Right lobe of liver (tissue), 6 donors: Measurements from ENCODE around the gene MYMK. TPM values are rescaled to one million over a fixed set of nuclear protein-coding genes. Genes with fewer than 3 reads are reported as not detected.

ENCODE experiments used
- ATAC-seq, 4 donors: fragments of 200-7000 bp; cut with Tn5 transposase; one replicate each; pipeline ENCODE4 v1.9.1; 2020; ENCODE audit warnings: mild to moderate bottlenecking in 4 of 4, moderate library complexity in 4 of 4
- DNase-seq, 3 donors: peaks; one replicate each; pipeline ENCODE4 v3.0.0-alpha.2; 2020
- H3K27ac ChIP-seq, 3 donors: fragments of 200-600 bp; one replicate each; pipeline ENCODE4 v1.8.0; 2022
- H3K27me3 ChIP-seq, 2 donors: fragments of 200-600 bp; one replicate each; pipeline ENCODE4 v1.8.0; 2022
- H3K36me3 ChIP-seq, 4 donors: fragments of 200-600 bp; sonication (generic) in 1 of 4; one replicate each; pipeline versions ENCODE4 v1.5.1 to v1.8.0; 2017 to 2022; ENCODE audit warnings: control low read depth in 1 of 4
- H3K4me1 ChIP-seq, 4 donors: fragments of 200-600 bp; sonication (generic) in 1 of 4; one replicate each; pipeline versions ENCODE4 v1.5.1 to v1.8.0; 2017 to 2022; ENCODE audit warnings: control low read depth in 1 of 4
- H3K4me3 ChIP-seq, 3 donors: fragments of 200-600 bp; one replicate each; pipeline ENCODE4 v1.8.0; 2022
- H3K9me3 ChIP-seq, 4 donors: fragments of 200-600 bp; sonication (generic) in 1 of 4; one replicate each; pipeline versions ENCODE4 v1.5.1 to v1.8.0; 2017 to 2022; ENCODE audit warnings: control low read depth in 1 of 4
- POLR2A ChIP-seq: fragments of 450-650 bp; IDR thresholded peaks from one replicate; pipeline ENCODE4 v1.6.1; 2017; ENCODE audit warnings: antibody characterized with exemption, mild to moderate bottlenecking
- WGBS: methylation state at CpG from one replicate; pipeline ENCODE4 v1.1.6; 2018; ENCODE audit warnings: low coverage, low lambda C conversion rate; ENCODE audit not compliant: insufficient coverage; ENCODE audit errors: missing lambda C conversion rate; 5-methylcytosine and 5-hydroxymethylcytosine counted together
- intact Hi-C, 2 donors: fragments of 100-400 bp; cut with DNase I; formaldehyde crosslinking; loops; one replicate each; pipeline versions ENCODE4 v1.11.2 to v1.14.1; 2022
- total RNA-seq, 6 experiments: library from RNA; depleted of rRNA in 2 of 6; stranded (reverse); fragments of >200 nt in 2 of 6; fragmentation: NEBNext Ultra II Directional in 3 of 6; extraction: Animal tissue kit (Norgen Biotek cat#: 25700) in 3 of 6; gene quantifications; one replicate each; pipeline versions ENCODE4 v1.1.0 to v1.2.4, GENCODE V29; 2016 to 2023
- TF ChIP-seq, protein P1 (sequence below), 4 donors: fragments of 200-600 bp in 3 of 4; fragments of 450-650 bp in 1 of 4; IDR thresholded peaks; one replicate each; pipeline versions ENCODE4 v1.5.1 to v1.8.0; 2016 to 2022; ENCODE audit warnings: antibody characterized with exemption in 4 of 4, mild to moderate bottlenecking in 2 of 4
- donor health status: DM: no; HTN: yes; CAD: no.
- donor health status: DM: no; HTN: no; CAD: no.
- donor health status: DM: no; HTN: no; CAD: no.
- donor health status: DM: no; HTN: yes; CAD: no.
- donor health status: DM: no; HTN: yes; CAD: no.

Gene MYMK
- total RNA-seq, 6 experiments from 2014 or later = not detected

DNA sequence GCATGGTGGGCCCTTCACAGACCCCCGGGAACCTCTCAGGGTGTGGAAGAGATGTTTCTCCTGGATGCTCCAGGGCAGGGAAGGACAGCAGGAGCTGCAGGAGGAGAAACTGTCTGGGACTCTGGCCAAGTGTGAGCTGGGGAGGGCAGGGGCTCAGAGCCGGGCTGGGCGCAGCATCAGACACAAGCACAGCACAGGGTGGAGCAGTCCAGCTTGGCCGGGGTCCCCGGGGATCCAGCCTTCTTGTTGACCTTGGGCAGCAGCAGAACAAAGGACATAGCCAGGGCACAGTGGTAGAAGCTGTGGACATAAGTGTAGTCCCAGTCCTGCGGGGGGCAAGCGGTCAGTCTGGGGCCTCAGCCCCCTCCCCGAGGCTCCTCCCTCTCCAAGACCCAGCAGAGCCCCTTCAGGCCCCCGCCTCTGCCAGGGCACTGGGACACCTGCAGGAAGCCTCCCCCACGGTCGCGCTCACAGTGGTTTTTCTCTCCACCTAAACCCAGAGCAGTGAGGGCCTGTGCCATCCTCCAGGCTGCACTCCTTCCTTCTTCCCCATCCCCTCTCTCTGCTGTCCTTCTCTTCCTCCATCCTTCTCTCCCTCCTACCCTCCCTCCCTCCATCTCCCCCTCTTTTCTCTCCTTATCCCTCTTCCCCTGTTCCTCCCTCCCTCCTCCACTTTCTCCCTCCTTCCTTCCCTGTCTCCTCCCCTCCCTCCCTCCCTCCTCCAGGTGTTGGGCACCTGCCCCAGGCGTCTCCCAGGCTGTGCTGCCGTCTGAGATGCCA lies 10.1 kb downstream of the MYMK start:
- H3K4me3 ChIP-seq = no peak overlapping the region
- intact Hi-C loops = no loop called here
- H3K9me3 ChIP-seq = no peaks in the 10 kb centered on the region
- peaks cover 0 to 5% (median under 1%) of the 10 kb centered on the region in 4 donors for H3K4me1 ChIP-seq
- no peak overlapping the region for H3K27ac ChIP-seq
- ATAC-seq (no peak), DNase-seq (no peak)
- WGBS = 42% methylated on average over 12 of the region's 14 CpGs
- no peaks in the 10 kb centered on the region for H3K36me3 ChIP-seq
- no peak for TF ChIP-seq POLR2A
- no peaks in the 10 kb centered on the region for H3K27me3 ChIP-seq

DNA sequence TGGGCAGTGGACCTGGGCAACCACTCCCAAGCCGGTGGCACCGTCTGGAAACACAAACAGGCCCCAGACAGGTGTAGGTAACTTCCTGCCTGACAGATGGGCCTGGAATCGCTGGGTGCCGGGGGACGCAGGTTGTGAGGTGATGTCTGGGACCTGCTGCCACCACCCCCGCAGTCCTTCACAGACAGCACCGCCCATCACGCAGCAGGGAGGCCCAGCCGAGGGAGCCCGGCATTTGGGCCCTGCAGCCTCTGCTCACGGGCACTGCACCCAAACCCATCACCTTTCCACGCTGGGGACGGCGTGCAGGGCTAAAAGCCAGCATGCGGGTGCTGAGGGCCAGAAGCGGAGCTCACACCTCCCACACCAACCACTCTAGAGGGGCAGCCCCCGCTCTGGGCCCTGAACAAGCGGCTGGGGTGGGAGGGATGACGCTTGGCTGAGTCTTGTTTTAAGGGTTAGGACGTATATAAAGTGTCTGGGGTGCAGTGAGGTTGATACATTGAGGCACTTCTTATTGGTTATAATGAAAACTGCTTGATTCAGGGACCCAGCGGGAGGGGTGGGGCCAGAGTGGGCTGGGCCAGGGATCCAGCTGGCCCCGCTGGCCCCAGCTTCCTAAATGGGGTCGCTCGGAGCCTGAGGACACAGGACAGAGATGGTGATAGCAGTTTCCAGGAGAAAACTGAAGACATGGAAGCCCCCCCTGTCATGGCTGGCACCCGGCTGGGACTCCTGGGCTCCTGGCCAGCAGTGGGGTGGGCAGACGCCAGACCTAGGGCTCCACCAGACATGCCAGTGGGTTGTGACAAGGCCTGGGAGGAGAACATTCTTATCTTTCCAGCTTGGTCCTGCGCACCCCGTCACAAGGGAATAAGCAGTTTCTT lies 11.3 kb downstream of the MYMK start:
- ATAC-seq = no peak
- no peak for TF ChIP-seq POLR2A
- TF ChIP-seq, protein P1, sequence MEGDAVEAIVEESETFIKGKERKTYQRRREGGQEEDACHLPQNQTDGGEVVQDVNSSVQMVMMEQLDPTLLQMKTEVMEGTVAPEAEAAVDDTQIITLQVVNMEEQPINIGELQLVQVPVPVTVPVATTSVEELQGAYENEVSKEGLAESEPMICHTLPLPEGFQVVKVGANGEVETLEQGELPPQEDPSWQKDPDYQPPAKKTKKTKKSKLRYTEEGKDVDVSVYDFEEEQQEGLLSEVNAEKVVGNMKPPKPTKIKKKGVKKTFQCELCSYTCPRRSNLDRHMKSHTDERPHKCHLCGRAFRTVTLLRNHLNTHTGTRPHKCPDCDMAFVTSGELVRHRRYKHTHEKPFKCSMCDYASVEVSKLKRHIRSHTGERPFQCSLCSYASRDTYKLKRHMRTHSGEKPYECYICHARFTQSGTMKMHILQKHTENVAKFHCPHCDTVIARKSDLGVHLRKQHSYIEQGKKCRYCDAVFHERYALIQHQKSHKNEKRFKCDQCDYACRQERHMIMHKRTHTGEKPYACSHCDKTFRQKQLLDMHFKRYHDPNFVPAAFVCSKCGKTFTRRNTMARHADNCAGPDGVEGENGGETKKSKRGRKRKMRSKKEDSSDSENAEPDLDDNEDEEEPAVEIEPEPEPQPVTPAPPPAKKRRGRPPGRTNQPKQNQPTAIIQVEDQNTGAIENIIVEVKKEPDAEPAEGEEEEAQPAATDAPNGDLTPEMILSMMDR (IDR thresholded peaks at IDR 0.05) = no peak
- Histone ChIP-seq H3K4me3 (no peak overlapping the region), H3K9me3 (no peaks in the 10 kb centered on the region), H3K4me1 (peaks cover 0 to 15% (median 5%) of the 10 kb centered on the region in 4 donors), H3K27me3 (no peaks in the 10 kb centered on the region), H3K27ac (no peak overlapping the region), H3K36me3 (no peaks in the 10 kb centered on the region)
- 95% methylated on average over 4 of the region's 28 CpGs for WGBS
- no peak for DNase-seq
- intact Hi-C loops = no loop called here

DNA sequence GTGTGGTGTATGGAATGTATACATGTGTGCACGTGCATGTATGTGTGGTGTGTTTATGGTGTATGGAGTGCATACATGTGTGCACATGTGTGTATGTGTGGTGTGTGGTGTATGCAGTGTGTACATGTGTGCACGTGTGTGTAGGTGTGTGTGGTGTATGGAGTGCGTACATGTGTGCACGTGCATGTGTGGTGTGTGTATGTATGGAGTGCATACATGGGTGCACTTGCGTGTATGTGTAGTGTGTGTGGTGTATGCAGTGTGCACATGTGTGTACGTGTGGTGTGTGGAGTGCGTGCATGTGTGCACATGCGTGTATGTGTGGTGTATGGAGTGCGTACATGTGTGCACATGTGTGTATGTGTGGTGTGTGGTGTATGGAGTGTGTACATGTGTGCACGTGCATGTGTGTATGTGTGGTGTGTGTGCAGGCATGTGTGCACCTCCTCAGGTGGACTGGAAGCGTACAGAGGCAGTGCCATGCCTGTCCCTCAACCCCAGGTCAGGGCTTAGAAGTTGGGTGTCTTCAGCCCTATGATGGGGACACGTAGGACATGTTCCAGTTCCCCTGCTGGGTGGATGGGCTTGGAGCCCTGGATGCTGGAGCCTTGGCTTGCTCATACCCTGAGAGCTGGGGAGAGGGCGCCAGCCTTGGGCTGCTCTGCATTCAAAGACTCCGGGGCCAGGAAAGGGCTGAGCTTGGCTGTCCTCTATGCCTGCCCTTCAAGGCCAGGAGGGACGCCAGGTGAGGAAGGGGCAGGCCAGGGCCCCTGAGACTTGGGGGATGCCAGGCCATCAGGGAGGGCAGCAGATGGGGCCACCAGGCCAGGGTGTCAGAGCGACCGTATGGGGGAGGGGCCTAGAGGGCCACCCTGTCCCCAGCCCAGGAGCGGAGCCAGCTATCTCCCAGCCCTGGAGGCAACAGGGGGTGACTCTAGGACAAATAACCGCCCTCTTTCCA lies 12.2 kb downstream of the MYMK start:
- TF ChIP-seq, protein P1 (IDR thresholded peaks at IDR 0.05) = no peak
- TF ChIP-seq POLR2A = no peak
- DNase-seq (no peak), ATAC-seq (no peak)
- H3K9me3 ChIP-seq = no peaks in the 10 kb centered on the region
- no peaks in the 10 kb centered on the region for H3K27me3 ChIP-seq
- WGBS = 90% methylated on average over 10 of the region's 19 CpGs
- H3K4me1 ChIP-seq = peaks cover 0 to 17% (median 7%) of the 10 kb centered on the region in 4 donors
- H3K27ac ChIP-seq = no peak overlapping the region
- H3K4me3 ChIP-seq = no peak overlapping the region
- no peaks in the 10 kb centered on the region for H3K36me3 ChIP-seq
- intact Hi-C loops = no loop called here

DNA sequence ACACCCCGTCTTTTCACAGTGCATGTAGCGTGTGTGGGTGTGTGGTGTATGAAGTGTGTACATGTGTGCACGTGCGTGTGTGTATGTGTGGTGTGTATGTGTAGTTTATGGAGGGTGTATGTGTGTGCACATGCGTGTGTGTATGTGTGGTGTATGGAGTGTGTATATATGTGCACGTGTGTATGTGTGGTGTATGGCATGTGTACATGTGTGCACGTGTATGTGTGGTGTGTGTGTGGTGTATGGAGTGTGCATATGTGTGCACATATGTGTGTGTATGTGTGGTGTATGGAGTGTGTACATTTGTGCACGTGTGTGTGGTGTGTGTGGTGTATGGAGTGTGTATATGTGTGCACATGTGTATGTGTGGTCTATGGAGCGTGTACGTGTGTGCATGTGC lies 13.2 kb downstream of the MYMK start:
- 89% methylated on average over 10 of the region's 10 CpGs for WGBS

More for the DNA sequence above, 13.2 kb downstream of the MYMK start:
- Histone ChIP-seq H3K4me3 (no peak overlapping the region), H3K4me1 (peaks cover 0 to 26% (median 11%) of the 10 kb centered on the region in 4 donors), H3K9me3 (no peaks in the 10 kb centered on the region), H3K36me3 (no peaks in the 10 kb centered on the region), H3K27me3 (no peaks in the 10 kb centered on the region), H3K27ac (no peak overlapping the region)
- ATAC-seq (no peak), DNase-seq (no peak)
- TF ChIP-seq POLR2A = no peak
- TF ChIP-seq, protein P1 (IDR thresholded peaks at IDR 0.05) = no peak
- intact Hi-C loops = no loop called here
